Stimulated activated CD8-positive, alpha-beta memory T cell treated with anti-CD3 and anti-CD28 coated beads, Interleukin-15, amount 100 ng/mL, for 24 hours (primary cell): ENCODE data around the gene ANKIB1.
A peak's percentile ranks its signal among the peaks of the same experiment; 100 is the strongest.

ENCODE experiments used
- DNase-seq: peaks from one replicate; pipeline ENCODE4 v3.0.0-alpha.2; 2020; ENCODE audit warnings: low read depth

ANKIB1 gene

DNA sequence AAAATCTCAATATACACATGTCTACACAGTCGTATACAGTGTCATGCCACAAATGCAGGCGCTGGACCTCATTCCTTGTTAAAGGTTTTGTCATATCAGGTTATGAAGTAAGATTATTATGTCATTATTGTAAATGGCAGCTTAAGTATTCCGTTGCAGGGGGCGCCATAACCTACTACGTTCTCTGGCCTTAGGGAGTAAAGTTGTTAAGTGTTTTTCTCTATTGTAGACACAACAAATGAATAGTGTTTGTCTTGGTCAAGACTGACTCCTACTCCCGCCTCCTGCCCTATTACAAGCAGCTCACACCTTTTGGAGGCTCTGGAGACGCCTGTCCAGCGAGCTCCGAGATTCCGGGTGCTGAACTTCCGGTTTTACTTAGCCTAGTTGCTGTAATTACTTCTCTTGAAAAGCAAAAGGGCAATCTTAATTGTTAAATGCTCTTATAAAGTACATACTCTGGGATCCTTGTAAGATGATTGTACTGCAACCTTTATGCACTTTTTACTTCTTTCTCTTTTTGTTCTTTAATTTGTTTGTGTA, 202.5 kb downstream of the ANKIB1 start:
- DNase-seq, result peak; percentile 2
